NB4 (cell line): ENCODE measurements around the gene LPGAT1.

Experiments
- MYC ChIP-seq: IDR thresholded peaks from 2 replicates; pipeline ENCODE4 v1.6.1; 2011; ENCODE audit warnings: low read depth, low read length
- POLR2A ChIP-seq: IDR thresholded peaks from 2 replicates; pipeline ENCODE4 v1.6.1; 2011; ENCODE audit warnings: mild to moderate bottlenecking; ENCODE audit not compliant: insufficient read length; ENCODE audit errors: extremely low read depth
- TF ChIP-seq, protein P1 (sequence below): IDR thresholded peaks from one replicate; pipeline ENCODE4 v1.5.1; 2012; ENCODE audit warnings: low read depth, low read length

DNA sequence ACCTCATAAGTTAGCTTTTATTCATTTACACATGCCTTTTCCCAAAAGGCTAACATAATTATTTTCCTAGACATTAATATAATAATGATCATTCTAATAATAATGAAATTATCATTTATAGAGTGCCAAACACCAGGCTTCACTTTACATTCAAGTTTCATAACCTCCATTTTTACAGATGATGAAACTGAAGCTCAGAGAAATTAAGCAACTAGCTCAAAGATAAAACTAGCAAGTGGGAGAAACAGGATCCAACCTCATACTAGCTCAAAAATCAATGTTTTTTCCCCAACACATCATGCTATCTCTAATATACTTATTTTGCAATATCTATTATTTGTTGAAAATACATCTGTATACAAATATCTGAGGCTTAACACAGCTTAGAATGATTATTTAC, 14.0 kb downstream of the LPGAT1 start:
- TF ChIP-seq, protein P1, sequence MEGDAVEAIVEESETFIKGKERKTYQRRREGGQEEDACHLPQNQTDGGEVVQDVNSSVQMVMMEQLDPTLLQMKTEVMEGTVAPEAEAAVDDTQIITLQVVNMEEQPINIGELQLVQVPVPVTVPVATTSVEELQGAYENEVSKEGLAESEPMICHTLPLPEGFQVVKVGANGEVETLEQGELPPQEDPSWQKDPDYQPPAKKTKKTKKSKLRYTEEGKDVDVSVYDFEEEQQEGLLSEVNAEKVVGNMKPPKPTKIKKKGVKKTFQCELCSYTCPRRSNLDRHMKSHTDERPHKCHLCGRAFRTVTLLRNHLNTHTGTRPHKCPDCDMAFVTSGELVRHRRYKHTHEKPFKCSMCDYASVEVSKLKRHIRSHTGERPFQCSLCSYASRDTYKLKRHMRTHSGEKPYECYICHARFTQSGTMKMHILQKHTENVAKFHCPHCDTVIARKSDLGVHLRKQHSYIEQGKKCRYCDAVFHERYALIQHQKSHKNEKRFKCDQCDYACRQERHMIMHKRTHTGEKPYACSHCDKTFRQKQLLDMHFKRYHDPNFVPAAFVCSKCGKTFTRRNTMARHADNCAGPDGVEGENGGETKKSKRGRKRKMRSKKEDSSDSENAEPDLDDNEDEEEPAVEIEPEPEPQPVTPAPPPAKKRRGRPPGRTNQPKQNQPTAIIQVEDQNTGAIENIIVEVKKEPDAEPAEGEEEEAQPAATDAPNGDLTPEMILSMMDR = no peak
- TF ChIP-seq POLR2A (no peak), MYC (no peak)
